Activated T-helper 17 cell treated with anti-CD3 and anti-CD28 coated beads, Interleukin-2, amount 50 U/mL, for 72 hours (primary cell): ENCODE measurements around the gene FAM13A. TPM values are rescaled to one million over a fixed set of nuclear protein-coding genes. Genes with fewer than 3 reads are reported as not detected.

Experiments used
- ATAC-seq: fragments of 150-1000 bp; cut with Tn5 transposase; replicated peaks from 2 replicates; pipeline ENCODE4 v1.10.0; 2021; ENCODE audit warnings: mild to moderate bottlenecking, moderate library complexity
- H3K27ac Mint-ChIP-seq: one replicate; pipeline ENCODE4 v1.8.0; 2022; ENCODE audit warnings: mixed read lengths
- H3K27me3 Mint-ChIP-seq: one replicate; pipeline ENCODE4 v1.8.0; 2022; ENCODE audit warnings: mixed read lengths
- H3K36me3 Mint-ChIP-seq: one replicate; pipeline ENCODE4 v1.8.0; 2022; ENCODE audit warnings: low read depth, mild to moderate bottlenecking, mixed read lengths
- H3K4me1 Mint-ChIP-seq: one replicate; pipeline ENCODE4 v1.8.0; 2022; ENCODE audit warnings: mixed read lengths
- H3K4me3 Mint-ChIP-seq: one replicate; pipeline ENCODE4 v1.8.0; 2022; ENCODE audit warnings: mild to moderate bottlenecking, mixed read lengths
- H3K9me3 Mint-ChIP-seq: one replicate; pipeline ENCODE4 v1.8.0; 2022; ENCODE audit warnings: mixed read lengths
- total RNA-seq, 2 donors: library from RNA; stranded (reverse); gene quantifications; one replicate each; pipeline ENCODE4 v1.2.3, GENCODE V29; 2022

FAM13A gene
- total RNA-seq, 2 donors from 2014 or later = 6.7 to 91.4 TPM

DNA sequence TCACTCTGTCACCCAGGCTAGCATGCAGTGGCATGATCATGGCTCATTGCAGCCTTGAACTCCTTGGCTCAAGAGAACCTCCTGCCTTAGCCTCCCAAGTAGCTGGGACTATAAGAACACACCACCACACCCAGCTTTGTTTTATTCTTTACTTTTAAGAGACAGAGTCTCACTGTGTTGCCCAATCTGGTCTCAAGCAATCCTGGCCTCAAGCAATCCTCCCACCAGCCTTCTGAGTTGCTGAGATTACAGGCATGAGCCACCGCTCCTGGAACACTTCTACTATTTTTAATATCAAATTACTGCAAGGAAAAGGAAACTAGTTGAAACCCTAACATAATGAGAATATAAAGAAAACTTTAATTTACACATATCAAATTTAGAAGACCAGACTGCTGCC lies 85.4 kb downstream of the FAM13A start:
- no peaks in the 10 kb centered on the region for H3K36me3 Mint-ChIP-seq
- H3K9me3 Mint-ChIP-seq = peaks cover 9% of the 10 kb centered on the region
- no peak overlapping the region for H3K4me3 Mint-ChIP-seq
- H3K4me1 Mint-ChIP-seq = no peaks in the 10 kb centered on the region
- H3K27me3 Mint-ChIP-seq = peaks cover 16% of the 10 kb centered on the region
- no peak overlapping the region for H3K27ac Mint-ChIP-seq
- ATAC-seq = no peak

DNA sequence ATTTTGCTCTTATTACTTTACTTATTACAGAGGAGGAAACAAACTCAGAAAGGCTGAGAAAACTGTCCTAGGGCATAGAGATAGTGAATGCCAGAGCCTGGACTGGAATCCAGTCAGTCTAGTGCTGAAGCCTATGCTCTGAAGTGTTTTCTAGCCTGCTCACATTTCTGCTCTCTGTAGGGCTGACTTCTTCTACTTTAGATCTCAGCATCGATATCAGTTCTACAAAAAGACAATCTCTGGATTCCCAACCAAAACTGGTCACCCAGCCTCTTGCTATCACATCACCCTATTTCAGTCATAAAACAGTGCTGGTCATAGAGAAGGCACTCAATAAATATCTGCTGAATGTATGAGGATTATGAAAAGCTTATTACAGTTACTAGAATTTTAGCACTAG lies 87.2 kb downstream of the FAM13A start:
- no peak for ATAC-seq
- Mint-ChIP-seq H3K9me3 (peaks cover 9% of the 10 kb centered on the region), H3K27ac (no peak overlapping the region), H3K4me3 (no peak overlapping the region), H3K27me3 (peaks cover 15% of the 10 kb centered on the region), H3K36me3 (no peaks in the 10 kb centered on the region), H3K4me1 (peaks cover 5% of the 10 kb centered on the region)

DNA sequence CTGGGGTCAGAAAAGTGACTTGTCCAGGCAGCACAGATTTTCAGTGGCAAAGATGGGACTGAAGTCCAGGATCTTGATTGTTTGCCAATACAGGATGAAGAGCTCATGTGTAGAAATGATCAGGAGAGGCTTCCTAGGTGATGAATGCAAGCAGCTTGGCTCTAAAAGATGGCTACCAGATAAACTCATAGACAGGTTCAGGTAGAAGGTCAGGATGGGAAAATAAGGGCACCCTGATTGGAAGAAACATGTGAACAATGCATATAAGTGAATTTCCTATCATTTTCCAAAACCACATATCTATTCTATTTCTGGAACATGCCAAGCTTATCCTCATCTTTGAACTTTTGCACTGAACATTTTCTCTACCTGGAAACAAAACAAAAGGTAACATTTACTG lies 87.7 kb downstream of the FAM13A start:
- H3K9me3 Mint-ChIP-seq = peaks cover 9% of the 10 kb centered on the region
- peaks cover 5% of the 10 kb centered on the region for H3K4me1 Mint-ChIP-seq
- H3K27me3 Mint-ChIP-seq = peaks cover 12% of the 10 kb centered on the region
- no peak overlapping the region for H3K4me3 Mint-ChIP-seq
- no peaks in the 10 kb centered on the region for H3K36me3 Mint-ChIP-seq
- no peak for ATAC-seq
- no peak overlapping the region for H3K27ac Mint-ChIP-seq

DNA sequence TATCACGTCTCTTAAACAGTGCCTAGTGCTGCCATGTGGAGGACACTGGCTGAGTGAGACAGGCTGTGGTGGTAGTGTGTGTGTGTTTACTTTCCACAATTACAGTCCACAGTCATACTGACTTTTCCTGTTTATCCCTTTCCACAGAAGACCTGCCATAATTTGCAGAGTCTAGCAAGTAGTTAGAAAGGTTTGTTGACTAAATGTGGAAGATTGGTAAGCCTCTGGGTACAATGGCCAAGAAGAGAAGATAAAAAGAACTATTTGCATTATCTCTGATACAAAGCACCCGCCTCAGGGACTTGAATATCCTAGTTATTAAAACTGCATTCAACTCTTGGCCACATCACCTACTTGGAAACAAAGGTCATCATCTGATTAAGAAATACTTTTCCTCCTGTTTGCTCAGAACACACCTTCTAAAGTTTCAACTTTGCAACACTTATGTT lies 89.1 kb downstream of the FAM13A start:
- Mint-ChIP-seq H3K27ac (no peak overlapping the region), H3K9me3 (peaks cover 1% of the 10 kb centered on the region), H3K27me3 (peaks cover 4% of the 10 kb centered on the region), H3K4me3 (no peak overlapping the region), H3K4me1 (peaks cover 10% of the 10 kb centered on the region), H3K36me3 (no peaks in the 10 kb centered on the region)
- ATAC-seq = no peak

DNA sequence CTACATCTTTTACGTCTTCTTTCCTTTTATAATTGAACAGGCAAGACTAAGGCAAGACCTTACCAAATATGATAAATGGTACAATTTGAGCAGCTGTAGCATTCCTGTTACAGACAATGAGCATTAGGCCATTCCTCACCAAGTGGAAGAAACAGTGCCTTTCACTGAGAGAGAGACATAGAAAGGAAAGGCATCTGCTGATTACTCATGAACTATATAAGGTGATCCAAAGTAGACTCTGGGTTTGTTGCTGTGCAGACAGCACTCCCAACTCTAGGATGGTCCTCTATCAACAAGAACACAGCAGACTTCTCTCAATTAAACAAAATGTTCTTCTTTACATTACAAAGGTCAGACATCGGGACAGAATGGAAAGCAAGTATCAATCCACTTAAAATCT lies 91.9 kb downstream of the FAM13A start:
- no peak overlapping the region for H3K4me3 Mint-ChIP-seq
- no peak overlapping the region for H3K27ac Mint-ChIP-seq
- H3K27me3 Mint-ChIP-seq = peaks cover 6% of the 10 kb centered on the region
- ATAC-seq = no peak
- no peaks in the 10 kb centered on the region for H3K9me3 Mint-ChIP-seq
- H3K4me1 Mint-ChIP-seq = peaks cover 10% of the 10 kb centered on the region
- H3K36me3 Mint-ChIP-seq = no peaks in the 10 kb centered on the region

DNA sequence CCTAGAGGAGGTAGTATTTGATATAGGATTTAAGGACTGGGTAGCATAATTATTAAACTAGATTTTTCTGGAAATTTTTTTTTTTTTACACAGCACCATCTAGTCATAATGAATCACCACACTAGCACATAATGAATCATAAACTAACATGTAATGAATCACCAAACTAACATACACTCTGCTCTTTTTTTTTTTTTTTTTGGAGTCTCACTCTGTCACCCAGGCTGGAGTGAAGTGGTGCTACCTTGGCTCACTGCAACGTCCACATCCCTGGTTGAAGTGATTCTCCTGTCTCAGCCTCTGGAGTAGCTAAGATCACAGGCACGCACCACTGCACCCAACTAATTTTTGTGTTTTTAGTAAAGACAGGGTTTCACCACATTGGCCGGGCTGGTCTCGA lies 92.5 kb downstream of the FAM13A start:
- Mint-ChIP-seq H3K27me3 (peaks cover 6% of the 10 kb centered on the region), H3K36me3 (no peaks in the 10 kb centered on the region), H3K9me3 (no peaks in the 10 kb centered on the region), H3K27ac (no peak overlapping the region), H3K4me3 (no peak overlapping the region), H3K4me1 (peaks cover 10% of the 10 kb centered on the region)
- ATAC-seq = peak; percentile 94

DNA sequence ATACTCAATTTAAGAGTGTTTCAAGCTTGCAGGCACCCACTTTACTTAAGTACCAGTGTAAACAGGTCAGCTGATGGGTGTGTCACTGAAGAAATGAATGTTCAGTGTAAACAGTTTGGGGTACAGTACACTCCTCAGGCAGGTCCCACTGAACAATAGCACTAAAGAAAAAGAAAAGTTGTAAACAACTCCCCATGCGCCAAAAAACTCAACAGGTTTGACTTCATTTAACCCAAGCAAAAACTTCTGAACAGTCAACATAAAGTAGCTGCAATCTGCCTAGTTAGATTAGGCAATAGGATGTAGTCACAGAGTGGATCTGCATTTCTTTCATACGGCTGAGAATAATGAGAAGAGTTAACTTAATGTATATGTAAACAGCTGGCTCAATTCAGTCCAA lies 93.2 kb downstream of the FAM13A start:
- no peak overlapping the region for H3K4me3 Mint-ChIP-seq

DNA sequence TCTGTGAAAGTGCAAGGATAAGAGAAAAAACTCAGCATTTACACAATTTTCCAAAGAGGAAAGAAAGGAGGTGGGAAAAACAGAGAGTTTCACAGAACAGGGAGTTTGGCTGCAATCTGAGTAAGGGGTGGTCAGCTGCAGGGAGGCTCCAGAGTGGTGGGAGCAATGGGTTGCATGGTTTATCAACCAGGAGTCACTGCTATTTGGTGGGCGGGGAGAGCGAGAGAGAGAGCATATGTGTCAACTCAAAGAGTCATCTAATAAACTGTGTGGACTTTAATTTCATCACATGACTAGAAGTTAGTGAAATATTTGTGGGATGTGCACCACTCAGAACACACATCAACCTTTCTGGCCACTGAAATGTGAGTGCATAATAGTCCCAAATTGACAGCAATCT lies 94.6 kb downstream of the FAM13A start:
- no peaks in the 10 kb centered on the region for H3K36me3 Mint-ChIP-seq
- no peak overlapping the region for H3K27ac Mint-ChIP-seq
- H3K9me3 Mint-ChIP-seq = no peaks in the 10 kb centered on the region
- no peak for ATAC-seq
- H3K4me1 Mint-ChIP-seq = peaks cover 10% of the 10 kb centered on the region
- H3K4me3 Mint-ChIP-seq = no peak overlapping the region
- peaks cover 6% of the 10 kb centered on the region for H3K27me3 Mint-ChIP-seq

More for the DNA sequence above, 93.2 kb downstream of the FAM13A start:
- Mint-ChIP-seq H3K27me3 (peaks cover 6% of the 10 kb centered on the region), H3K27ac (peak overlapping the region; percentile 70), H3K4me1 (peaks cover 10% of the 10 kb centered on the region), H3K9me3 (no peaks in the 10 kb centered on the region), H3K36me3 (no peaks in the 10 kb centered on the region)
- peak; percentile 69 for ATAC-seq

DNA sequence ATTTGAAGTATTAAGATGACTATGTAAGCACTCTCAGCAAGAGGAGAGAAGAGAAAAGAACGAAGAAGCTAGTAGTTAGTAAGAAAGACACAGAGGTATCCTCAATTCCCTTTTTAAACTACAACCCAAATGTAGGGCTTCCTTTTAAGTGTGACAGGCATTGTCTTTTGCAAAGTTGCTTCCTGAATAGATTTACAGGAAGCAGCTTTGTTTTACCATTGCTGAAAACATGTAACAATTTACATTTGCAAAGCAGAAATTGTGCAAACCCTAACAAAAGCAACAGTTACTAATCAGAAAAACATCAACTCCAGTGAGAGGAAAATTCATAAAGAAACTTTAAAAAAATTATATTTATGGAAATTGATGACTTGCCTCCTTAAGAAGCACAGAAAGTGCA lies 96.4 kb downstream of the FAM13A start:
- H3K9me3 Mint-ChIP-seq = no peaks in the 10 kb centered on the region
- no peak overlapping the region for H3K4me3 Mint-ChIP-seq
- peaks cover 6% of the 10 kb centered on the region for H3K27me3 Mint-ChIP-seq
- no peak for ATAC-seq
- peaks cover 10% of the 10 kb centered on the region for H3K4me1 Mint-ChIP-seq
- H3K36me3 Mint-ChIP-seq = no peaks in the 10 kb centered on the region
- H3K27ac Mint-ChIP-seq = no peak overlapping the region

DNA sequence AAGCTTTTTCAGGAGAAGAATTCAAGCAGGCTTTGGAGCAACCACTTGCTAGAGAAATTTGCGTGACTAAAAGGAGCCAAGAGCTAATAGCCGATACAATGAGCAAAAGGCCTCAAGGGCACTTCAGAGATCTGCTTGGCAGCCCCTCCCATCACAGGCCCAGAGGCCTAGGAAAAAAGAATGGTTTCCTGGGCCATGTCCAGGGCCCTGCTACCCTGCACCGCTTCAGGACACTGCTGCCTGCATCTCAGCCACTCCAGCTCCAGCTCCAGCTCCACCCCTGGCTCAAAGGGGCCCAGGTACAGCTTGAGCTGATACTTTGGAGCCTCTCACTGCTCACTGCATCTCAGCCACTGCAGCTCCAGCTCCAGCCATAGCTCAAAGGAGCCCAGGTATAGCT lies 98.9 kb downstream of the FAM13A start:
- no peaks in the 10 kb centered on the region for H3K36me3 Mint-ChIP-seq

DNA sequence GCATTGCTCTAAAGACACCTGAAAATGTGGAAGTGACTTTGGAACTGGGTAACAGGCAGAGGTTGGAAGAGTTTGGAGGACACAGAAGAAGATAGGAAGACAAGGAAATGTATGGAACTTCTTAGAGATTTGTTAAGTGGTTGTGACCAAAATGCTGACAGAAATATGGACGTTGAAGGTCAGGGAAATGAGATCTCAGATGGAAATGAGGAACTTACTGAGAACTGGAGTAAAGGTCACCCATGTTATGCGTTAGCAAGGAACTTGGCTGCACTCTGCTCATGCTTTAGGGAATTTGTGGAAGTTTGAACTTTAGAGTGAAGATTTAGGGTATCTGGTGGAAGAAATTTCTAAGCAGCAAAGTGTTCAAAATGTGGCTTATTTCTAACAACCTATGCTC lies 99.4 kb downstream of the FAM13A start:
- H3K27ac Mint-ChIP-seq = no peak overlapping the region
- ATAC-seq = no peak
- H3K9me3 Mint-ChIP-seq = no peaks in the 10 kb centered on the region
- no peak overlapping the region for H3K4me3 Mint-ChIP-seq
- H3K27me3 Mint-ChIP-seq = peaks cover 3% of the 10 kb centered on the region
- no peaks in the 10 kb centered on the region for H3K36me3 Mint-ChIP-seq
- no peaks in the 10 kb centered on the region for H3K4me1 Mint-ChIP-seq

More for the DNA sequence above, 98.9 kb downstream of the FAM13A start:
- Mint-ChIP-seq H3K27ac (no peak overlapping the region), H3K9me3 (no peaks in the 10 kb centered on the region), H3K4me3 (no peak overlapping the region), H3K27me3 (peaks cover 3% of the 10 kb centered on the region), H3K4me1 (no peaks in the 10 kb centered on the region)
- ATAC-seq = no peak

DNA sequence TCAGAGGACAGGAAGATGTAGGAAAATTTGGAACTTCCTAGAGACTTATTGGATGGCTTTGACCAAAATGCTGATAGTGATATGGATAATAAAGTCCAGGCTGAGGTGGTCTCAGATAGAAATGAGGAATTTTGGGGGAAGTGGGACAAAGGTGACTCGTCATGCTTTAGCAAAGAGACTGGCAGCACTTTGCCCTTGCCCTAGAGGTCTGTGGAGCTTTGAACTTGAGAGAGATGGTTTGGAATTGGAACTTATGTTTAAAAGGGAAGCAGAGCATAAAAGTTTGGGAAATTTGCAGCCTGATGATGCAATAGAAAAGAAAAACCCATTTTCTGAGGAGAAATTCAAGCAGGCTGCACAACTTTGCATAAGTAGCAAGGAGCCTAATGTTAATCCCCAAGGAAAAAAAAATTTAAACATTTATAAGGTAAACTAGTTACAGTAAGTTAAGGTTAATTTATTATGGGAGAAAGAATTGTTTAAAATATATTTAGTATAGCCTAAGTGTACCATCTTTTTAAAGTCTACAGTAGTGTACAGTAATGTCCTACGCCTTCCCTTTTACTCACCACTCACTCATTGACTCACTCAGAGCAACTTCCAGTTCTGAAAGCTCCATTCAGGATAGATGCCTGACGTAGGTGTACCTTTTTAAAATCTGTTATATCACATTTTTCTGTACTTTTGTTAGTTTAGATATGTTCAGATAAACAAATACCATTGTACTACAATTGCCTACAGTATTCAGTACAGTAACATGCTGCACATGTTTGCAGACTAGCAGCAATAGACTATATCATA lies 101.2 kb downstream of the FAM13A start:
- ATAC-seq = no peak
- Mint-ChIP-seq H3K27ac (no peak overlapping the region), H3K36me3 (no peaks in the 10 kb centered on the region)

DNA sequence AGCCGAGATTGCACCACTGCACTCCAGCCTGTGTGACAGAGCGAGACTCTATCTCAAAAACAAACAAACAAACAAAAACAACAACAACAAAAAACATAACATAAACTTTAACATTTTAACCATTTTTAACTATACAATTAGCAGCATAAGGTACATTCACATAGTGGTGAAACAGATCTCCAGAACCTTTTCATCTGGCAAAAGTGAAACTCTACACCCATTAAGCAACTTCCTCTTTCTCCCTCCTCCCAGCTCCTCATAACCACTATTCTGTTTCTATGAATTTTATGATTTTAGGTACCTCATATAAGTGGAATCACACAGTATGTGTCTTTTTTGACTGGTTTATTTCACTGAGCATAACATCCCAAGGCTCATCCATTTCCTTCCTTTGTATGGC lies 103.6 kb downstream of the FAM13A start:
- no peak for ATAC-seq
- H3K27ac Mint-ChIP-seq = no peak overlapping the region
- no peaks in the 10 kb centered on the region for H3K27me3 Mint-ChIP-seq

More for the DNA sequence above, 101.2 kb downstream of the FAM13A start:
- H3K4me1 Mint-ChIP-seq = no peaks in the 10 kb centered on the region
- no peaks in the 10 kb centered on the region for H3K27me3 Mint-ChIP-seq
- H3K9me3 Mint-ChIP-seq = no peaks in the 10 kb centered on the region
- H3K4me3 Mint-ChIP-seq = no peak overlapping the region

DNA sequence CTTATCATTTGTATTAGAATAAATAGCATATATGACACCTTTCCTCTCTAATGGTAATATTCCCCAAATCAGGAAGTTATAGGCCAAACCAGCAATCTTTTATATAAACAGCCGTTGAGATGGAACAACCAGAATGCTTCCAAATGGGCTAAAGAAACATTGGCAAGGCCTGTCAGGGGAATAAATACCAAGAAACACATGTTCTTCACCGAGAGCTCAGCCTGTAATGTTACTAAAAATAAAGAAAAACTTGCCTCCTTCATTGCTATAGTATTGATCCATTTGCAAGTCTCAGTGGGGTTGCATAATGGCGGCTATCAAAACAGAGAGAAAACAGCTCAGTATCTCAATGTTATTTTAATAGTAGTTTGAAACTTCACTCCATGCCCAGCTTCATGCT lies 104.9 kb downstream of the FAM13A start:
- no peaks in the 10 kb centered on the region for H3K36me3 Mint-ChIP-seq

More for the DNA sequence above, 103.6 kb downstream of the FAM13A start:
- H3K4me1 Mint-ChIP-seq = peaks cover 4% of the 10 kb centered on the region
- no peaks in the 10 kb centered on the region for H3K36me3 Mint-ChIP-seq
- no peak overlapping the region for H3K4me3 Mint-ChIP-seq
- peaks cover 3% of the 10 kb centered on the region for H3K9me3 Mint-ChIP-seq

DNA sequence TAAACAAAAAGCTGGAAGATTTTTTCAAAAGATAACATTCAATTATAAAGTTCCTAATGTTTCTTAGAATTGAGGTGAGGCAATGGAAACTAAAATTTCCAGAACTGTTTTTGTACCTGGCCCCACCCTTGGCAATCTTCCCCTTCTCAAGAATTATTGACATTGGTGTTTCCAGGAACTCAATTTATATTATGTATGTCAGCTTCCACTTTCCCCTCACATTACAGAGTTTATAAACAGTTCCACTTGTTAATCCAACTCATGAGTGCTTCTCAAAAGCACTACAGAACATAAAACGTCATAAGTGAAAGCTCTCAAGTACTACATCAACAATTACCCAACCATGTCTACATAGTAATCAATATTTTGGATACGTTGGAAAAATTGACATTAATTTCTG lies 107.4 kb downstream of the FAM13A start:
- H3K4me3 Mint-ChIP-seq = no peak overlapping the region

More for the DNA sequence above, 104.9 kb downstream of the FAM13A start:
- H3K27ac Mint-ChIP-seq = no peak overlapping the region
- H3K27me3 Mint-ChIP-seq = no peaks in the 10 kb centered on the region
- no peak overlapping the region for H3K4me3 Mint-ChIP-seq
- peaks cover 11% of the 10 kb centered on the region for H3K9me3 Mint-ChIP-seq
- peaks cover 12% of the 10 kb centered on the region for H3K4me1 Mint-ChIP-seq
- no peak for ATAC-seq

More for the DNA sequence above, 107.4 kb downstream of the FAM13A start:
- Mint-ChIP-seq H3K9me3 (peaks cover 11% of the 10 kb centered on the region), H3K27ac (peak overlapping the region; percentile 51), H3K27me3 (no peaks in the 10 kb centered on the region), H3K36me3 (no peaks in the 10 kb centered on the region), H3K4me1 (peaks cover 12% of the 10 kb centered on the region)
- peak; percentile 48 for ATAC-seq
